Measurements from ENCODE around the gene UQCR10.

UQCR10 gene

DNA sequence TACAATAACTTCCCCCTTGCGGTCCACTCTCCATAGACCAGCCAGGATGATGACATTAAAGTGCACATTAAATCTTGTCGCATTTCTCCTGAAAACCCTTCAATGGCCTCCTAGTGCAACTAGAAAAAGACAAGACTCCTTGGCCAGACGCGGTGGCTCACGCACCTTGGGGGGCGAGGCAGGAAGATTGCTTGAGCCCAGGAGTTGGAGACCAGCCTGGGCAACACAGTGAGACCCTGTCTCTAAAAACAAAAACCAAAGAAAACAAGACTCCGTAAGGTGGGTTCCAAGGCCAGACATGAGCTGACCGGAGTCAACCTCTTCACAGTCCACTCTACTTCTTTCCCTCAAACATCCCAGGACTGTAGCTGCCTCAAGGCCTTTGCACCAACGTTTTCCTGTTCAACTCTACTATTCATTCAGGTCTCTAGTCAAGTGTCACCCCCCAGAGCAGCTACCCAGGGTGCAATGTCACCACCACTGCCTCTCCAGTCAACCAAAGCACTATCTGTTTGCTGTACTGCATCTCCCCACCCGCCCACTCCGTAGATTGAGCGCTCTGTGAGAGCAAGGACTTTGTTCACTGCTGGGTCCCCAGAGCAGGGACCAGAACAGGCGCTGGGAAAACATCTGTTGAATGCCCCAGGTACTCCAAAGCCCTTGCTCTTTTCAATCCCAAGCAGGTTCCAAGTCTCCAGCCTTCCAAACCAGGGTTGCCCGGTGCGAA, 1.1 kb upstream of the UQCR10 start:
- DNase-seq: no peak

DNA sequence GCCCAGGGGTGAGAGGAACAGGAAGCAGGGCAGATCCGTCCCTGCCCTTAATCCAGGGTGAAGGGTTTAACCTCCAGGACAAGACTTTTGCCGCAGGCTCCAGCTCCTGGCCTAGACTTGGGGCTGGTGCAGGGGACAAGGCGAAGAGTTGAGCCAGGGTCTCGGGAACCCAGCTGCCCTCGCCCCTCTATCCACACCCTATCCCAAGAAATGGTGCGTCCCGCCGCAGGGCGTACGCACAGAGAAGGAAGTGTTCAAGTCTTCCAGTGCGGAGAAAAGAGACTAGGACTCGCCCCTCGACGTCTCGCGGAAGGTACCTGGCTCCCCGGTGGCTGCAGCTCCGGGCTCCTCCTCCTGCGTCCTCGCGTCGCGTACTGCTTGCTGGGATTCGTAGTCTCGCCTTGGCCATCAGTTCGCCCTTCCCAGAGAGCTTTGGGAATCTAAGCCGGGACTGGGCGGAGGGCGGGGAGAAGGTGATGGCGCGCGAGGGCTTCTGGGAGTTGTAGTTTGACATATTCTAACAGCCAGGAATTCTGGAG, 468 bp upstream of the UQCR10 start, which contains the start of gene ZMAT5:
TSS of gene ZMAT5 (minus strand) at position 376 of the 539 bp plus-strand sequence. CDS start 18,463 bp downstream, outside the sequence.
- peak; percentile 96 for DNase-seq

DNA sequence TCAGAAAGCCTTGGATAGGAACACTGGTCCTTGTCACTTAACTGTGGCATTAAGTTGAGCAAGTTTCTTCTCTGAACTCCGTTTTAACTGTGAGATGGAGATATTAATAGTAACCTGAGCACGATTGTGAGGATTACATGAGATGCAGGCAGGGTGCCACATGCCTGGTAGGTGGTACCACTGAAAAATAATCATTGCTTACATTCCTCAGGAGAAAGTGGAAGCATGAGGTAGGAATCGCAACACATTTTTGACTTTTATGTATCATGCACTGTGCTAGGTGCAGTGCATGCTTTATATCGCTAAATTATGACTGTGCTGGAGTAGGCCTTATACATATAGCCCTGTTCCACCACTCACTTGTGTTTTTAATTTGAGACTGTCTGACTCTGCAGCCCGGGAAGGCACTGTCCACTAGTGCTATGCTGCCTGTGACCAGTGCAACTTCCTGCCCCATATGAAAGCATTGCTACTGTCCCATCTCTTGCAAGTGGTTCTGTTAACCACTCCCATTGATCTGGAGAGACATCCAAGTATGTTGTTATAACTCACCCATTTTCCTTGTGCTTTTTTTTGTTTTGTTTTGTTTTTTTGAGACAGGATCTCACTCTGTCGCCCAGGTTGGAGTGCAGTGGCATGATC, 1.0 kb downstream of the UQCR10 start:
- DNase-seq: no peak

DNA sequence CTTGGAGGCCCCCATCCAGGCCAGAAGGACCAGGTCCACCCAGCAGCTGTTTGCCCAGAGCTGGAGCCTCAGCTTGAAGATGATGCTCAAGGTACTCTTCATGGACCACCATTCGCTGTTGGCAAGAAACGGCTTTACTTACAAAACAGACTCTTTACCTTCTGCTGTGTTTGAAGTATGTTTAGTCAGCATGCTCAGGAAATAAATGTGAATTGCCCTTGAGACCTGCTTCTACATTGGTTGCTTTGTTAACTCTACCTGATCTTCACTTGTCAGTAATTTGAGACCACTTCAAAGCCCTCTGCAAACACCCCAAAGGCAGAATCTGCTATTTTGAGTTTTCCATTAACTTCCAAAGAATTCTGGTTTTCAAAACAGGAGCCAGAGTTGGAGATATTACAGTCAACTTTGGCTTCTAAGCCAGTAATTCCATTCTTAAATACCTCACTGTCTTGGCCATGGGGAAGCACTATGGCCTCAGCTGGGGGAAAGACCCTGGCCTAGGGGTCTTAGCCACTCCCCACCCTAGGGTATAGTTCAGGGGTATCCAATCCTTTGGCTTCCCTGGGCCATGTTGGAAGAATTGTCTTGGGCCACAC, 2.7 kb downstream of the UQCR10 start:
- DNase-seq: no peak

DNA sequence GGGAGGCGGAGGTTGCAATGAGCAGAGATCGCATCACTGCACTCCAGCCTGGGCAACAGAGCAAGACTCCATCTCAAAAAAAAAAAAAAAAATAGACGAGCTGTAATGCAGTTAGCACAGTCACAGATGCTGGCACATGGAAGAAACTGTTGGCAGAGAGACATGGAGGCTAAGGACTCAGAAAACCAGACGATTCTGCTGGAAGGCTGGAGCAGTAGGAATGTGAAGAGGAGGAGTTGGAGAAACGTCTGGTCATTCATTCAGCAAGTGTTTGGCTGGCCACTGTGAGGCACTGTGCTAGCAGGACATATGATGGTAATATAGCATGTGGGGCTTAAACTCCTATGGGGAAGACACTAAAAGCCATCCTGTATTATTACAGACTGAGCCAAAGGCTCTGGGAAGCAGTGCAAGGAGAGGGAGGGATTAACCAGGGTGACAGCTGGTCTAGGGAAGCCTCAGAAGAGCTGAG, 5.0 kb downstream of the UQCR10 start:
- DNase-seq: no peak

DNA sequence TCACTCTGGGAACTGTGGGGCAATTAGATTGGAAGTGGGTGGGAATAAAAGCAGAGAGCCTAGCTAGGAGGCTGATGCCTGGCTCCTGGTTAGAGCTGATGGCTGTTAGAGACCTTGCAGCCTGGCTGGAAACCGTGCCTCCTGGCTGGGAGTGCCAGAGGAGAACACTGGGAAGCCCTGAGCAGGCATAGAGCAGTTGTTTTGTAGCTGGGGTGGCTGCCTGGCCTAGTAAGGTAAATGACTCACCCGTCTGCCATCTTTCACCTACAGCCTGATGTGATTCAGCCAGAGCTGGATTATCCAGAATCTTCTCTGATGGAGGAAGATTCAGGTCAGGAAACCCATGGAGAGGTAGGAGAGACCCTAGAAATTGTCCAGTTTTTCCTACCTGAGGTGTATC, 6.1 kb downstream of the UQCR10 start:
- DNase-seq: no peak

DNA sequence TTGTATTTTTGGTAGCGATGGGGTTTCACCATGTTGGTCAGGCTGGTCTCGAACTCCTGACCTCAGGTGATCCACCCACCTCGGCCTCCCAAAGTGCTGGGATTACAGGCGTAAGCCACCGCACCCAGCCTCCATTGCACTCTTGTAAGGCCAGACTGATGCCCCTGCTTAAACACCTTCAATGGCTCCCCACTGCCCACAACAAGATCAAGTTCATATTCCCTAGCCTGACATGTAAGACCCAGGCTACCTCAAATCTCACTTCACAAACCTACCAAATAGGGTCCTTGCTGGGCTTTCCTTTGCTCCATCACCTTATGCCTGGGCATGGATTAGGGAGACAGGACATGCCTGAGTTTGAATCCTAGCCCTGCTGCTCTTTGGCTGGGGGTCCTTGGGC, 13.1 kb downstream of the UQCR10 start:
- no peak for DNase-seq

DNA sequence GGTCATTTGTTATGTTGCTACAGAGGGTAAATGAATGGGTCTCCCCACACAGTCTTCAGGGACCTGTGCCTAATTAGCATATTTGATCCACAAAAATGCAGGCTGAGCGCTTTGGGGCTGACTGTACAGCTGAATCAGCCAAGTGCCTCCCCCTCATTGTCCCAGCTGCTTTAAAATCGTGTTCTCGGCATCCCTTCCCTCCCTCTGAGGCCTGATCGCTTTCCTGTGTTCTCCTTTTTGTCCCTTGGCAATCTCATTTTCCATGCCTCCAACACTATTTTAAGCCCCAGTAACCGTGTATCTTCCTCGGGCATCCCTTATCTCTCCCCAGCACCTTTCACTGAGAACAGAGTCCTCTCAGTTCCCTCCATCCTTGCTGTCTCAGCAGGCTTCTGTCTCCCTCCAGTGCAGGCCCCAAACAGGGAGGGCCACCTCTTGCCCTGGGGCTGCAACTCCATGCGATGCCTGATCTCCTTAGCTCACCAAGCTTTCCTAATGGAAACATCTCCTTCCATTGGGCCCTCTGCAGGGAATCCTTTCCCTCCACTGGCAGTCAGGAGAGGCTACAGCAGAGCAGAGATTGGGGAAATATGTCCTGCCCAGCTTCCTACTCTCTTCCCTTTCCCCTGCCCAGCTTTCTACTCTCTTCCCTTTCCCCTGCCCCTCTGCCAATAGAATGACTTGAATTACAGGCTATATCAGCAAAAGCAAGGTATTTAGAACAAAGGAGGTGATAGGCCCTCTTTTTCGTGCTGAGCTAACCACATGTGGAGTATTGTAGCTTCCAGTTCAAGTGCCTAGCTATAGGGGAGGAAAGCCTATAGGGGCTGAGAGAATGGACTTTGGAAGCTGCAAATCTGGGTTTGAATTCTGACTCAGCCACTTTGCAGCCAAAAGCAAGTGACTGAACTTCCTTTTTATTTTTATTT, 13.8 kb downstream of the UQCR10 start:
- no peak for DNase-seq

DNA sequence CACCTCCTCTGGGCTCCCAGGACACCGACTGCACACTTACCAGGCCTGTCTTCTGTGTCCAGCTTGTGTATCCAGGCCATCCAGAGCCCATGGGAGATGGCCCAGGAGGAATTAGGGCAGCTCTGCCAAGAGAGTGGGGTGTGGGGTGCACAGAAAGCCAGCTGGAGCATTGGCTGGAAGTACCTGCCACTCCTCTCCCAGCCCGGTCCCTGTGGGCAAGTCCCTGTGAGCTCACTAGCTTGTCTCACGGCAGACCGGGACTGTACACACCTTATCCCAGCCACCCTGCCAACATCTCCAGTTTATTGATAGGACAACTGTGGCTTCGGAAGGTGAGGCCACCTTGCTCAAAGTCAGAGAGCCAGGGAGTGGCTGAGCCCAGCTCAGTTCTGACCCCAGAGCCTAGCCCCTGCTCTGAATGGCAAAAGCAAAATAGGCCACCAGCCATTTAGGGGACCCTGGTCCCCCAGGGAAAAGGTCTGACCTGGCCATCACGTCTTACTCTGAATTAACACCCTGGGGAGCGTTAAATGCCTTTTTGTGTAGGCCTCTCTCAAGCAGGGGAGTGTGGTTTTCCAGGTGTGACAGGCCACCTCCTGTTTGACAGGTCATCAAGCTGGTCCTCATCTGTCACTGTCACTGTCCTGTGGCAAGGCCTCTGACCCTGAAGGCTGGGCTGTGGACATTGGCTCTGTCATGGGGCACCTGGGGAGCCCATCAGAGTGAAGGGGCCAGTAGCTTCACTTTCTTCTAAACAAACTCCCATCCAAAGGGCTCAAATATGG, 15.1 kb downstream of the UQCR10 start:
- no peak for DNase-seq

DNA sequence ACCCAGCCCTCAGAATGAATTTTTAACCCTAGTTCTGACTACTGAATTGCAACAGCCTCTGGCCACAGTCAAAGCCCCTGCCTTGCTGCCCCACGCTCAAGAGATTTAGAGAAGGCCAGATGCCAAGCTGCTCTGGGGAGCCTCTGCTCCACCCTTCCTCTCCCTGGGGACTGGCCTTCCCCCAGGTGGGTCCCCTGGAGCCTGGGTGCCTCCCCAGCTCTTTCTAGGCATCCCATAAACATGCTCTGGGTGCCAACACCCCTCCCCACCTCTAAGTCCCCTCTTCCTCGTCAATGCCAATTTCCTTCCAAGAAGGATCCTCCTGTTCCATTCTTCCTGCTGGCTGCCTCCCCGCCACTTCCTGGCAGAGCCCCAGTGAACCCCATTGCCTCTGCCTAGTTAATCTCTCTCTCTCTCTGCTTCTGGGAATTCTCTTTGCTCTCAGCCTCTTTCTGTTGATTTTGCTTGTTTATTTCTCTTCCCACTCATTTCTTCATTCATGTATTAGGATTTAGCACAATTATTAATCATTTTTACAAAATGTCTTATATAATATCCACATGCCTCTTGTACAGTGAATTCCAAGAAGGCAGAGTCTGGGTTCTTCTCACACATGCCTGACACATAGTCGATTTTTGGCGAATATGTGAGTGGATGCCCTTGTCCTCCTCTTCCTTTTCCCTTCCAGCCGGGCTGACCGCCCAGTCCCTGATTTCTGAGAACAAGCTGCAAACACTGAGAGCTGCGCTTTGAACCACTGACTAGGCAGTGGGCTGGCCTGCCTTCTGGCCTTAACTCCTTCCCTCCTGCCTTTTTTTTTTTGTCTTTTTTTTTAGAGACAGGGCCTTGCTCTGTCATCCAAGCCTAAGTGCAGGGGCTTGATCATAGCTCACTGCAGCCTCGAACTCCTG, 17.5 kb downstream of the UQCR10 start:
- no peak for DNase-seq

DNA sequence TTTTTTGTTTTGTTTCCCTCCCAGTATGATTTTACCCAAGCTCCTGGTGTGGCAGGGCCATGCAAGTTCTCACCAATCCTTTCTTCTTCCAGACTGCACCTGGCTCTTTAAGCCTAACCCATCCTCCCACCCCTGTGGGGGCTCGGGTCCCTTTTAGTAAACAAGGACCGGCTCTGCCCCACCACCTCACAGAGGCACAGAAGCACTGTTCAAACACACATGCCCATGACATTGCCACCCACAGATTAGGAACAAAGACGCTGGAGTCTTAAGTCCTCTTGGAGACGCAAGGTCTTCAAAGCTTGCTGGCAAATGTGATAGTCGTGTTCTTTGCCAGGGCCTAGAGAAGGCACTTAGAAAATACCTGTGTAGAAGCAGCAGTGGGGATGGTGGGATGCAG, 18.9 kb downstream of the UQCR10 start:
- peak; percentile 39 for DNase-seq

DNA sequence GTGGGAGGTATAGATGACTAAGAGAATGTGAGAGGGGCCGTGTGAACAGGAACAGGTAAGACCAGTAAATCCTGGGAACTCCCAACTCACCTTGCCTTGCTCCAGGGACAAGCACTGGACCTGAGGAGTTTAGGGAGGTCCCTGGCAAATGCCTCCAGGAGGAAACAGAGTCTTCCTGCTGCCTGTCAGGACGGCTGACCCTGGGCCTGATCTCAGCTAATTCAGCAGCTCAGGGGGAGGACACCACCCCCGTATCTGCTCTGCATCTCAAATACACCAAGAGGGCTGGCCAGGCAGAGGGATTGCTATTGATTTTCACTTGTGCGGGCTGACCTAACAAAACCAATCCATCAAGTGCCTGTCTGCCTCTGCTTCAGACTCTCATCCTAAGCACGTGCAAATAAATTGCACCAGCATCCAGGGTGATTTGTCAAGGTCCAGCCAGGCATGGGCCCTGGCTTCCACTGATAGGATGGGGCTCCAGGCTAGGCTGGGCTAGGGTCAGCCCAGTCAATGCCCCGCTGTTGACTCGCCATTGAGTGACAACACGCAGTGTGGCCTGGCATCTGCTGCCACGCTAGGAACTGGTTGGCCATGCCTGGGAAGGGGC, 20.3 kb downstream of the UQCR10 start:
- no peak for DNase-seq

DNA sequence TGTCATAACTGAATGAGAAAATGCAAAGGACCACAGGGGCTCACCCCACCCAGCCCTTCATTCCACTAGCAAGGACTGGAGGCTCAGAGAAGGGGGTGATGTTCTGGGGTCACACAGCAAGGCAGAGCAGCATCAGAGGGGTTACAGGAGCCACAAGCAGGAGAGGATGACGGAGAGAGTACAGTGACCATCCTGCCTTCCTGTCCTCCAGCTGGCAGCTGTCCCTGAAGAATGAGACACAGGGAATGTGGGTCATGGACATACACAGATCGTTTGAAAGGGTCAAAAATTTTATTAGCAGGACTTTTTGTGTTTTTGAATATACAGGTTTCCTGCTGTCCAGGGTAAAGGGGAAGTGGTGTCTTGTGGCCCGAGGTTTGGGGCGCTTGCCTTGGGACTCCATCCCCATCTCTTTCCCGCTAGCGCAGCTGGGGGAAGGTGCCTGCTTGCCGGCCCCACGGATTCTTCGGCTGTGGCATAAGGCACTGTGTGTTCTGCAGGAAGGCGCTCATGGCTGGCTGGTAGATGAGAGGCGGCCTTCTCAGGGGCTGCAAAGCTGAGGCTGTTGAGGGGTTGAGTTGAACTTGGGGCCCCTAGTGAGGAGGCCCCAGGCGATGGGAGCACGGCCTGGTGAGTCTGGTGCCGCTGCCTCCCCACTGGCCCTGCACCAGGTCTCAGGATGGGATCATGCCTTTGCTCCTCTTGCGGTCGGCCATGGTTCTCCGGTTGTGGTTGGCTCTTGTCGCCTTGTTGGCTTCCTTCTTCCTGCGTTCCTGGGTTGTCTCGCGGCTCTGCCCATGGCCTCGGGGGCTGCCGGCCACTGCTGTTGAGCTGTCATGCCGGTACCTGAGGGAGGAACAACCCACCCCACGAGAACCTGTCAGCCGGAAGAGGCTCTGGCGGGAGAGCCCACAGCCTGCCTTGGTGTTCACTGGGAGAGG, 21.4 kb downstream of the UQCR10 start:
- no peak for DNase-seq

DNA sequence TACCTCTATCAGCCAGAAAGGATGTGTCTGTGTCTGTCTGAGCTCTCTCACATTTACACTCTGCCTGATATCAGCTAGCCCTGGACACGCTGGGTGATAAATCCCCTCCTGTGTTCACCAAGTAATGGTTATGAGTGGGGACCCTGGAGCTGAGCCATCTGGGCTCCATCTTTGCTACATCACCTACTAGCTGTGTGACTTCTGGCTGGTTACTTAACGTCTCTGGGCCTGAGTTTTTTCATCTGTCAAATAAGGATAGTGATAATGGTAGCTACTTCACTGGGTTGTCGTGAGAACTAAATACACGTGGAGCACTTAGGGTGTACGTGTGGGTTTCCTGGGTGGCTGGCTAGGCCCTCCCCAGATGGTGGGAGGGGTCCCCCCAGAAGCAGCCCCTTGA, 22.9 kb downstream of the UQCR10 start:
- DNase-seq: no peak

DNA sequence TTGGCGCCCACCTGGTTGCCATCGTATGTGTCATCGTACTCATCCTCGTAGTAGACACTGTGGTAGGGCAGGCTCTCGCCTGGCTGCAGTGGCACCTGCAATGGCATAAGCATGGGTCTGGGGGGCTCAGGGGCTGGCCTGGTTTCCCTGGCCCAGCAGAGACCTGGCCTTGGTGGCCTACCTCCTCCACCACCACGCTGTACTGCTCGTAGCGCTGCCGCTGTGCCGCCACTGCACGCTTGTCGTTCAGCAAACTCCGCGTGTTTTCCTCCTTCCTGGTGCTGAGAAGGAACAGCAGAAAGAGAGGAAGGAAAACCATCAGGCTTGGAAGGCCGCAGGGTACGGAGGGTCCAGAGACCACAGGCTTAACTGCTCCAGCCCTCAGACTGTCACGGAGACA, 26.2 kb downstream of the UQCR10 start:
- DNase-seq: no peak

DNA sequence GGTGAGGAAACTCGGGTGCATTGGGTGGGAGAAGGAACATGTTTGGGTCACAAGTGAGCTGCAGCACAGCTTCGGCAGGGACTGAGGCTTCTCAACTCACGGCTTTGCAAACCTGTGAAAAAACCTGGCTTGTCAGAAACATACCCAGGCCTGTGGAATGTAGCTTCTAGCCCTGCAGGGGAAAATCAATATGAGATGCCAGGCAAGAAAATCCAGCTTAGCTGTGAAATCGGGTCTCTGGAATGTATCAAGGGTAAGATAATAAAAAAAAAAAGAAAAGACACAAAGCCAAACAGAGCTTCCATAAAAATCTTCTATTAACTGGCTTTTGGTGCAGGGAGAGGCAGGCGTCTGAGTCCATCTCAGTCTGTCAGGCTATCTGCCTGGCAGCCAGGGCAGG, 28.5 kb downstream of the UQCR10 start:
- no peak for DNase-seq

DNA sequence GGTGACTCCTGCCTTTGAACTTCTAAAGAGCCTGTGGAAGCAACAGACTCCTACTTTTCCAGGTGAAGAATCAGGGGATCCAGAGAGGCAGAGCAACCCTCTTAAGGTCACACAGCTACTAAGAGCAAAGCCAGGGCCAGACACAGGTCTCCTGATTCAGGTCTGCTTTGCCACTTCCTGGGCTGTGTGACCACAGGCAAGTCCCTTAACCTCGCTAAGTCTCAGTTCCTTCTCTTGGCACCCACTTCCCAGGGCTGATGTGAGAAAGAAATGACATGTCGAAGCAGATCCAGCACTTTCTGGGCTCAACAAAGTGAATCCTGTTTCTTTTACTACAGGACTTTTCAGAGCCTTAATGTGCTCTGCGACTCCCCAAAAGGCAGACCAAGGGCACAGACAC, 30.2 kb downstream of the UQCR10 start:
- DNase-seq: no peak

DNA sequence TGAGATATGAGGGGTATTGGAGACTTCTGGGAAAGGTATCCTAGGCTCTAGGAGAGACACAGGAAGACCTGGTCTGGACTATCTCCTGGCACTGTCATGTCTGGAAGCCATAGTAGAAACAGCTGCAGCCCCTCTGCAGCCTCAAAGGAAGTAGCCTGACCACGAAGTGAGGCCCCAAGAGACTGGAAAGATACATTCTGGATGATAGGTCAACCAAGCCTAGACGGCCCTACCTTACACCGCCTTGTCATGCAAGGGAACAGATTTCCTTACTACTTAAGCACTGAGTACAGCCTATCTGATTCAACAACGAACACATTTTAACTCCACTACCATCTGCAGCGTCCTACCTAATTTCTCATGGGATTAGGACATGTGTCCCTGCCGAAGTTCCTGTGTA, 31.1 kb downstream of the UQCR10 start:
- DNase-seq: no peak

DNA sequence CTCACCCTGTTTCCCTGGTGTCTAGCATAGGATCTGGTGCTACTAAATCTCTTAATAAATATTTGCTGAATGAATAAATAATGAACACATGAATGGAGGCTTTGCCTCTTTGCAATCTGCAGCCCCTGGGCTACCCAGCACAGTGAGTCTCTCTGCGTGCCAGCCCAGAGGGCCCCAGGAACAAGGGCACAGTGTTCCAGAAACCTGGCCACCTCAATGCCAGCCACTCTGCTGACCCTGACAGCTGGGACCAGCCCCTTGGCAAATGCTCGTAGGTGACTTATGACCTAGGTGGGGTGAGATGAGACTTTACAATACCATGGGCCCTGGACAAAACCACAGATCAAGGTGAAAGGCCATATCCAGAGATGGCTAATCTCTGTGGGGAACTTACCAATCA, 31.6 kb downstream of the UQCR10 start:
- DNase-seq: no peak
